ENCODE measurements around the gene AGAP1.

The AGAP1 gene

GRCh38 chr2:236109061-236109460, 615.2 kb downstream of the AGAP1 start:
- POLR2A ChIA-PET = no interaction called here
- CTCF ChIA-PET = no interaction called here
- no peak for TF ChIP-seq CTCF (IDR thresholded peaks at IDR 0.05; ENCODE audit: control extremely low read depth, extremely low read depth, low read depth, missing control alignments)
- no peak for DNase-seq (ENCODE audit: extremely low spot score)

- no peak for TF ChIP-seq CTCF (IDR thresholded peaks at IDR 0.05; ENCODE audit: control extremely low read depth, extremely low read depth, low read depth, missing control alignments)
- ChIA-PET POLR2A (no interaction called here), CTCF (no interaction called here)
- DNase-seq (ENCODE audit: extremely low spot score) = no peak
These were observed 615.6 kb downstream of the AGAP1 start for GRCh38 chr2:236109473-236109872.

- no peak for DNase-seq (ENCODE audit: extremely low spot score)
- CTCF ChIA-PET = no interaction called here
- no peak for TF ChIP-seq CTCF (IDR thresholded peaks at IDR 0.05; ENCODE audit: control extremely low read depth, extremely low read depth, low read depth, missing control alignments)
- POLR2A ChIA-PET = no interaction called here
These were observed 618.6 kb downstream of the AGAP1 start for GRCh38 chr2:236112466-236112865.

- no peak for TF ChIP-seq CTCF (IDR thresholded peaks at IDR 0.05; ENCODE audit: control extremely low read depth, extremely low read depth, low read depth, missing control alignments)
- CTCF ChIA-PET = no interaction called here
- DNase-seq (ENCODE audit: extremely low spot score) = no peak
- POLR2A ChIA-PET = no interaction called here
These were observed 619.6 kb downstream of the AGAP1 start for GRCh38 chr2:236113425-236113824.

GRCh38 chr2:236113948-236114347, 620.1 kb downstream of the AGAP1 start:
- CTCF ChIA-PET = no interaction called here
- POLR2A ChIA-PET = no interaction called here
- no peak for DNase-seq (ENCODE audit: extremely low spot score)
- TF ChIP-seq CTCF (IDR thresholded peaks at IDR 0.05; ENCODE audit: control extremely low read depth, extremely low read depth, low read depth, missing control alignments) = no peak

GRCh38 chr2:236114959-236115358, 621.1 kb downstream of the AGAP1 start:
- ChIA-PET CTCF (interaction anchor here (0.9 to 1.3 kb wide), 2 partner anchors 11 to 15 kb away, joined by 3 read pairs; no protein-coding TSS in a partner anchor), POLR2A (no interaction called here)
- DNase-seq (ENCODE audit: extremely low spot score) = no peak
- no peak for TF ChIP-seq CTCF (IDR thresholded peaks at IDR 0.05; ENCODE audit: control extremely low read depth, extremely low read depth, low read depth, missing control alignments)

- TF ChIP-seq CTCF (IDR thresholded peaks at IDR 0.05; ENCODE audit: control extremely low read depth, extremely low read depth, low read depth, missing control alignments) = no peak
- ChIA-PET CTCF (no interaction called here), POLR2A (no interaction called here)
- no peak for DNase-seq (ENCODE audit: extremely low spot score)
These were observed 623.6 kb downstream of the AGAP1 start for GRCh38 chr2:236117401-236117800.

Data from GM10248 (cell line).